Epidermal melanocyte (primary cell): ENCODE data around the gene POU1F1.
"Not testable (repeated sequence)": the region's sequence is repeated elsewhere in the genome, so short reads cannot be mapped to it uniquely, and the experiment has no call there.

Experiments
- DNase-seq: peaks from one replicate; pipeline ENCODE4 v3.0.0; 2011; ENCODE audit warnings: low spot score; ENCODE audit not compliant: insufficient read length

POU1F1 gene

GRCh38 chr3:87250009-87250408, 26.4 kb downstream of the POU1F1 start:
- DNase-seq = no peak

GRCh38 chr3:87248831-87249230, 27.6 kb downstream of the POU1F1 start:
- DNase-seq = no peak

- DNase-seq = not testable (repeated sequence)
These were observed 28.2 kb downstream of the POU1F1 start for GRCh38 chr3:87248231-87248630.

- no peak for DNase-seq
These were observed 29.0 kb downstream of the POU1F1 start for GRCh38 chr3:87247430-87247773.

- no peak for DNase-seq
These were observed 29.5 kb downstream of the POU1F1 start for GRCh38 chr3:87246662-87247429.

- DNase-seq = no peak
These were observed 40.3 kb downstream of the POU1F1 start for GRCh38 chr3:87236093-87236492.

- DNase-seq = no peak
These were observed 42.6 kb downstream of the POU1F1 start for GRCh38 chr3:87233805-87234204.

GRCh38 chr3:87229113-87229512, 47.3 kb downstream of the POU1F1 start:
- DNase-seq = no peak

GRCh38 chr3:87228316-87228715, 48.1 kb downstream of the POU1F1 start:
- DNase-seq = no peak

- no peak for DNase-seq
These were observed 48.6 kb downstream of the POU1F1 start for GRCh38 chr3:87227835-87228144.

- peak; percentile 73 for DNase-seq
These were observed 49.1 kb downstream of the POU1F1 start, which contains the start of gene CHMP2B for GRCh38 chr3:87227104-87227834. Gene CHMP2B, plus strand, starts transcription at chr3:87227309. Its CDS starts 214 bp downstream, at chr3:87227523.

GRCh38 chr3:87225659-87226058, 50.7 kb downstream of the POU1F1 start:
- DNase-seq = no peak

GRCh38 chr3:87219611-87220010, 56.8 kb downstream of the POU1F1 start:
- DNase-seq = no peak

GRCh38 chr3:87218560-87218959, 57.8 kb downstream of the POU1F1 start:
- no peak for DNase-seq
